Fibroblast of peridontal ligament (primary cell): ENCODE results near the gene SLC9A9.
"Not testable (repeated sequence)": the region's sequence is repeated elsewhere in the genome, so short reads cannot be mapped to it uniquely, and the experiment has no call there.

Experiments
- DNase-seq: peaks from one replicate; pipeline ENCODE4 v3.0.0-alpha.2; 2010; ENCODE audit errors: extremely low read depth

The SLC9A9 gene

DNA sequence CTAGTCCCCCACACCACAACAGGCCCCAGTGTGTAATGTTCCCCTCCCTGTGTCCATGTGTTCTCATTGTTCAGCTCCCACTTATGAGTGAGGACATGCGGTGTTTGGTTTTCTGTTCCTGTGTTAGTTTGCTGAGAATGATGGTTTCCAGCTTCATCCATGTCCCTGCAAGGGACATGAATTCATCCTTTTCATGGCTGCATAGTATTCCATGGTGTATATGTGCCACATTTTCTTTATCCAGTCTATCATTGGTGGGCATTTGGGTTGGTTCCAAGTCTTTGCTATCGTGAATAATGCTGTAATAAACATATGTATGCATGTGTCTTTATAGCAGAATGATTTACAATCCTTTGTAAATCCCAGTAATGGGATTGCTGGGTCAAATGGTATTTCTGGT is 152.9 kb downstream of the SLC9A9 start:
- not testable (repeated sequence) for DNase-seq

- DNase-seq, result no peak
Measured at GRCh38 chr3:143693506-143693905, 154.8 kb downstream of the SLC9A9 start.

DNA sequence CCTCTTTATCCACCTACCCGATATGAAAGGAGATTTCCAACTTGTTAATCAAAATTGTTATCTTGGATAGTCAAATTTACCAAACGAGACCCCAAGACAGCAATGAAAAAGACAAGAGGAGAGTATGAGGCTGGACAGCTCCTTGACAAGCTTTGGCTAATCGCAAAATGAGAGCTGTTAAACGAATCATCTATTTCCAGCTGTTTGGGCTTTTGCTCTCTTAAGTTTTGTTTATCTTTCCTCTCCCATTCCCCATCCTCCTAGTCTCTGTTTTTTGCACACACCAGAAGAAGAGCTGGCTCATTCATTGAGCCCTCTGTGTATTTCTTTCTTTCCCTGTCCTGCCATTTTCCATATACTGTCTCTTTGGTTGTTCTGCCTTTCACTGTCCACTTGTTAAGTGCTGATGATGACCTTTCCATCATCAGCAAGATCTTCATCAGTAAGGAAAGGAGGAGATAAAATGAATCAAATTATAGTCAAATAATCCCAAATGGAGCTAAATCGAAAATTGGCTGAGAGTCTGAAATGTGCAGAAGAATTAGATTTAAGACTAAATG is 161.6 kb downstream of the SLC9A9 start:
- no peak for DNase-seq

DNA sequence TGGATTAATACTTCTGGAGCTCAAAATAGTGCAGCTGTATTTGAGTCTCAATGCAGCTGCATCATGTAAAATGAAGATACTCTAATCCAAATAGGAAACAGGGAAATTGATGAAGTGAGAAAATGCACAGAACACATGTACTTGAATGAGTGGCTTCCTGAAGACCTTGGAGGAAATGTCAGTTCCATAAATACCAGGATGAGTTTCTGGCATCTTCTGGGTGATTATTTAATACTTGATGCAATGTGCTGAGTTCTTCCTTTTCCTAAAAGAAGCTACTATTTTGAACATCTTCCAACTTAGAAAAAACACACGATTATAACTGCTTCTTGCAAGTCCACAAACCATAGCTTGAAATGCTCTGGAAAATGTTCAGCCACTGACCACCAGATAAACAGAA is 162.8 kb downstream of the SLC9A9 start:
- DNase-seq, result no peak

DNA sequence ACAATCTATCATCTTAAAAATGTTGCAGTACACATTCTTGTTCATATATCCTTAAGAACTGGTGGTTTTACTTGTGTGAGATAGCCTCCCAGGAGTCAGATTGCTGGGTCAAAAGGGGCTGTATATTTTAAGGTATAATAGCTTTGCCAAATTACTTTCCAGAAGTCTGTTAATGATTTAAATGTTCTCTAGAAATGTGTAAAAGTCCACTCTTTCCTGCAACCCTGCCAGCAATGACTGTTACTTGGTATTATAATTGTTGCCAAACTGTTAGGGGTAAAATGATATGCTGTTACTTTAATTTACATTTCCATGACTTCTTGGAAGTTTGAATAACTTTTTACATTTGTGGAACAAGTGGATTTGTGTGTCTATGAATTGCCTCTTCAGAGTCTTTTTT is 170.8 kb downstream of the SLC9A9 start:
- DNase-seq, result no peak

- no peak for DNase-seq
Measured at GRCh38 chr3:143676747-143677146, 171.5 kb downstream of the SLC9A9 start.

- DNase-seq, result no peak
Measured at GRCh38 chr3:143676021-143676420, 172.2 kb downstream of the SLC9A9 start.

DNA sequence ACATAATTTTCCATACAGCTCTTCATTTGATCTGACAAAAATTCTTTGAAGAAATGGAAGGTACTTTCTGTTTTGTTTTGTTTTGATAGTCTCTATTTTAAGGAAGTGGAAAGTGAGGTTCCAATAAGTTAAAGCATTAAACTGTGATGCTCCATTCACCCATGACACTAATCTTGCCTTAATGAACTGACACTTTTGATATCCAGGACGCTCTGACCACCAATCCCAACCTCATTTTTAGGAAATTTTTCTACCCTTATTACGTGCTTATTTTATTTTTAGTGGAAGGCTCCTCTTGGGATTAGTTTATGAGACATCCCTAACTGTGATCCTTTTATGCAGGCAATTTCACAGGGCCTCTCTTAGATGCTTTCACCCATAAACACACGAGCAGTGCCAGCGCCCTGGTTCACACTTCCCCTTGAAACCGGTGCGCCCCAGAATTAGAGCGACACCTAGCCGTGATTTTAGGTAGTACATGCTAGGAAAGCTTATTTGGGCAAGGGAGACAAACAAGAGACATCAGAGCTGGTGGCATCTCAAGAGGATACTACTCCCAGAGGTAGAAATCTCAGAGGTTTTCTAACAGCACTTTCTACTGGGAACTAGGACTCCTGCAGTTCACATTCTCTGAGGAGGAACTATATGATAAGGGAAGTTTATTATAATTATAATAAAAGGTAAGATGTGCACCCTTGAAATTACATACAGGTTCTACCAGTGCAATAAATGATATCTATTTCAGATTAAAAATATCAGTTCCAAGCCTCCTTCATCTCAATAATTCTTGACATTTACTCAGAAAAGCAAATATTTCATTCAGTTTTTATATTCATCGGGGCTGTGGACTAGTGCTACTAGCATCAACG is 173.9 kb downstream of the SLC9A9 start:
- DNase-seq, result peak; percentile 81

DNA sequence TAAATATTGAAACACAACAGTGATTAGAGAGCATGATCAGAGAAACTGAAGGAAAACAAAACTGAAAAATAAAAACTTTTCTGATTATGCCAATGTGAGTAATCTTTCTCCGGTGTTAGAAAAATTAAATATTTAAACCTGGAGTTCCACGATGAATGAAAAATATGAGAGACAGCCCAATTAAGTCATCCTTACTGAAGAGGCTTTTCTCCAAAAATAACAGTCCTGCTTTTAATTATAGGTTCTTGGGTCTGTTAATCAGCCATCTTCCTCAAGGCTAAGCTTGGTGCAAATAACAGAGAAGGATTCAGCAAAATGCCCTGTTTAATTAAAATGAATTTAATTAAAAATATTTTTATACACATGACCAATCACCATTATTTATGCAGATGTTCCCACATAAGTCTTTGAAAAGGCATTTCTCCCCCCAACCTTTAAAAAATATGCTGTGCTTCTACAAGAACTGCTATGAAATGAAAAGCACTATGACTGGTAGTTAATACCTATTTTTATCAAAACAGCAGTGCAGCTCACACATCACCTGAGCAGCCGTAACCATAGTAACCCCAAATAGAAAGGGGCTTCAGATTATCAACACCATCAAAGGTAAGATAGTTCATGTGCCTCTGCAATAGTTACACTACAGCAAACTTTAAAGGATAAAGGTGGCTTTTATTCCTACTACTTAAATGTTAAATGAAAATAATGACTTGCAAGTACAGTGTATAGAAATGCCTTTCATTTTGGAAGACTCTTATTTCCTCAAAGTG is 175.7 kb downstream of the SLC9A9 start:
- DNase-seq, result no peak

DNA sequence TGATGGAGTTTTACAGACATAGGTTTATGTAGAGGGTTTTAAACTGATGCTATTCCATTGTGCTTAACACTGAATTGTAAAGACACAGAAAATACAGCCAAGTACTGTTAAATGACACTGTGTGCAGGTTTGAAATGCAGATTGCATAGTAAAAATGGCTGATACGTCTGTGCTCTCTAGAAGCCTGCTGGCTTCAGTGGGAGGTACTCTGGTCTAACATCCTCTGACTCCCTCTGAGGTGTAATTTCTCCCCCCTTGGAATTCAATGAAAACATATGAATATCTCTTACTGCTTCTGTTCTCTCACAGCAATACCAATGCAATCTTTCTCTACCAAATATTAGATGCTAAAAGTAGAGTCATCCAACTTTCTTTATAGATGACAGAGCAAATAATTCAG is 176.6 kb downstream of the SLC9A9 start:
- no peak for DNase-seq

DNA sequence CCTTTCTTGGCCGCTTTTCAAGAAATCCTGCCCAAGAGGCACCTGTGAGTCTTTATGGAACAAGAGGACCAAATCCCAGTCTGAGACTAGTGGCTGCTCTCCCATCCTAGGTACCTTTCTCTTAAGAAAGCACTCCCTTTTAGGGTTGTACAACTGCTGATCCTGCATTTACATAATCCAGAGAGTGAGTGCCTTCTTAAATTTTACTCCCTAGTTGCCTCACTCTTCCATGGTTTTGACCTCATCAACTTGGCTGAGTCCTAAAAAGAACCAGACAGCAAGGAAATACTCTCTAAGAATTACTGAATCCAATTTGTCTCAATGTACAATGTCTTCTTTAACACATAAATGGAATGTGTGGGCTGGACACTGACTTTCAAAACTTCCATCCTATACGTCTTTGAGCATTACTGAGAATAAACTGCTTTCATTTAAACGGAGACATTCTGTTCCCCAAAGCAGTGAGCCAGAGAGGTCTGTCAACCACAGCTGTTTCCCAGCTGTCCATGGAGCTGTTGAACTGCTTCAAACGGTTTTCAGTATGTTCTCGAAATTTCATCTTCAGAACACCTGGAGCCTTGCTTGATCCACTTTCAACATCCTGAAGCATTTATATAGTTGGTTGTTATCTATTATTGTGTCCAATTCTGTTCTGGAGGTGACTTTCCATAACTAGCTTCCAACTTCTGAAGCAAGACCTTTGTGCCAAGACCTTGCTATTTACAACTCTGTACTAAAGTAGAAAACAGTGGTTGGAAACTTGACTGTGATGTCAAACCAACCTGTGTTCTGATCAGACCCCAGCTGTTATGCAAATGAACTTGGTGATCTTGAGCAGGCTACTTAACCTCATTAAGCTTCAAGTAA is 179.1 kb downstream of the SLC9A9 start:
- DNase-seq, result no peak

- DNase-seq, result no peak
Measured at GRCh38 chr3:143668385-143668784, 179.9 kb downstream of the SLC9A9 start.

DNA sequence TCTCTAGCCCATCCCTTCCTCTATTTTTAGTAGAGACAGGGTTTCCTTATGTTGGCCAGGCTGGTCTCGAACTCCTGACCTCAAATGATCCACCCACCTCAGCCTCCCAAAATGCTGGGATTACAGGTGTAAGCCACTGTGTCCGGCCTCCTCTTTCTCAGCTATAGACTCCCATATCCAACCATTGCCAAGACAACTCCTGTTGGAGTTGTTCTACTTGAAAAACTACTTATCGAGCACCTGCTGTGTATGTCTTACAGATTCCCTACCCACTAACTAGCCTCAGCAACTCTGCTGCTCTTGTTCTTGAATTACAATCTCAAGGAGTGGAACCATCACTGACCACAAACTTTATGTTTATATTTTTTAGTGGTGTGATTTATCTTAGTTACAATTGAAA is 186.6 kb downstream of the SLC9A9 start:
- DNase-seq, result no peak

GRCh38 chr3:143658861-143659260 is 189.4 kb downstream of the SLC9A9 start:
- DNase-seq, result no peak

GRCh38 chr3:143658116-143658515 is 190.2 kb downstream of the SLC9A9 start:
- no peak for DNase-seq

DNA sequence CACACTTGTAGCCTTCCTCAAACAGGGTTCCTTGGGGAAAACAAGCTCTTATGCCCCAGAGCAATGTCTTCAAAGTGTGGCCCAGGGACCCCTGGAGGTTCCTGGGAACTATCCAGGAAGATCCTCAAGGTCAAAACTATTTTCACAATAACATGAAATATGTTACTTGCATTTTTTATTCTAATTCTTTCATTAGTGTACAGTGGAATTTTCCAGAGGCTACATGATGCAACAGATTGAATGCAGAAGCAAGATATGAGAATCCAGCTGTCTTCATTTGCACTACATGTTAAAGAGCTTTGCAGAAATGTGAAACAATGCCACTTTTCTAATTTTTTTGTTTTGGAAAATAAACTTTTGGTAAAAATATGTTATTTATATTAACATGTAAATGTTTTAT is 190.9 kb downstream of the SLC9A9 start:
- DNase-seq, result peak; percentile 48

DNA sequence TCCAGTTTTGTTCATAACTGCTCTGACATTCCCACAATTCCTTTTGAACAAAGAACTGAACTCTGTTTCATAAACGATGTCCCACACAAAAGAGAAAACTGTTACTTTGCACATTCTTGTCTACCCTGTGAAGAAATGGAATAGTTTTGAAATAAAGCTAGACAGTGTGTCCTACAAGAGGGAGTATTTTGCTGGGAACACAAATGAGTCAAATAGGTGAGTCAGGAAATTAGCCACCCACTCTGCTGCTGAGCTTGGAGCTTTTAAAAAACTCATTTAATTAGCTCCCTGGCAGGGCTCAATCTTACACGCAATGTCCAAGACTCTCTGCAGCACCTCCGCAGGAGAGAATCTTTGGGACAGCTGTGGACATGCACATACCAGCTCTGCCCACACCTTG is 193.4 kb downstream of the SLC9A9 start:
- no peak for DNase-seq

GRCh38 chr3:143653935-143654334 is 194.3 kb downstream of the SLC9A9 start:
- no peak for DNase-seq

GRCh38 chr3:143653493-143653892 is 194.8 kb downstream of the SLC9A9 start:
- DNase-seq, result no peak

- no peak for DNase-seq
Measured at GRCh38 chr3:143652118-143652517, 196.2 kb downstream of the SLC9A9 start.

DNA sequence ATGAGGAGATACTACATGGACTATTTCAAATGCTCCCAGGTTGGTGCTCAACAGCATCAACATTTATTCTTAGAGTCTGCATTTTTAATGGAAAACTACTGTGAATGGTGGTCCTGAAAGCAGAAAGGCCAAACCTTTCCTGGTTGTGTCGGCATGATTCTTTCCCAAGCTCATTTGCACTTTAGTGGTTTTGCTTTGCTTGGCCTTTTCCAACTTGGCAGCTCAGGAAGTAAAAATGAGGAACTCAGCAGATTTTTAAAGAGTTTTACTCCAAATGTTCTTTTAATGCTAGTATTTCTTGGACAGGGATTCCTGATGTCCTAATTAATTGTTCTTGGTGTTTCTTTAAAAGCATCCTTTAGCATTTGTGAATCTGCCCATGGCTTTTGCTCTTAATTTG is 197.4 kb downstream of the SLC9A9 start:
- no peak for DNase-seq

DNA sequence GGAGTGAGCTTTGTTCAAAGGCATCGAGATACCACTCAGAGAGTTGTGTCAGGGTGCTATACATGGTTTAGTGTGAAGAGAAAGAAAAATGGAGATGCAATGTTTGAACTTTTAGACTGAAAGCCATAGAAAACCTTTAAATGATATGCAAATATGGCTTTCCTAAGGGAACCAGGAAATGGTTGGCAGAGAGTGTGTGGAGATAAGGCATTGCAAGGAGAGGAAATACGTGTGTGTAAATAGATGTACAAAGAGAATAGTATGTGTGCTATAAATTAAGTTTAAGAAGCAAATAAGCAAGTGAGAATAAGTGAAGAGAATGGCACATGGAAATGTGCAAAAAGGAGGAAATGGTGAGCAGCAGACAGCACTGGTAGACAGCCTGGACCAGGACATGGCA is 198.1 kb downstream of the SLC9A9 start:
- DNase-seq, result no peak
